HepG2 (cell line): ENCODE results near the gene RHBG. TPM values are rescaled to one million over a fixed set of nuclear protein-coding genes. Genes with fewer than 3 reads are reported as not detected.
A peak's percentile ranks its signal among the peaks of the same experiment; 100 is the strongest.

Experiments used
- EP300 ChIP-seq, 3 experiments: sonication (generic) in 1 of 3; formaldehyde crosslinking in 1 of 3; IDR thresholded peaks; 2 replicates each; pipeline versions ENCODE4 v1.5.1 to v1.6.1; 2011 to 2020; ENCODE audit warnings: low read depth in 2 of 3, low read length in 2 of 3, borderline replicate concordance in 1 of 3, improper control_type of control experiment in 1 of 3, mild to moderate bottlenecking in 1 of 3, missing genetic modification reagents in 1 of 3, moderate library complexity in 1 of 3
- IKZF1 ChIP-seq: fragments of 450-650 bp; IDR thresholded peaks from 2 replicates; pipeline ENCODE4 v1.7.1; 2016
- MBNL3 ChIP-seq: fragments of 250-450 bp; sonication (Bioruptor Pico); conservative IDR thresholded peaks from 2 replicates; pipeline ENCODE4 v1.8.0; 2022; ENCODE audit warnings: mild to moderate bottlenecking, inconsistent platforms
- NKX3-1 ChIP-seq: sonication (generic); formaldehyde crosslinking; IDR thresholded peaks from 2 replicates; pipeline ENCODE4 v1.5.0; 2020; ENCODE audit warnings: missing genetic modification reagents
- RFX1 ChIP-seq: fragments of 450-650 bp; IDR thresholded peaks from 2 replicates; pipeline ENCODE4 v1.6.1; 2017
- SALL1 ChIP-seq: sonication (generic); formaldehyde crosslinking; IDR thresholded peaks from 2 replicates; pipeline ENCODE4 v1.8.0; 2022; ENCODE audit warnings: mild to moderate bottlenecking, missing genetic modification reagents
- XRCC5 ChIP-seq: fragments of 200-400 bp; formaldehyde crosslinking; optimal IDR thresholded peaks from 2 replicates; pipeline ENCODE3; 2017; ENCODE audit warnings: mild to moderate bottlenecking, low read length
- ZNF382 ChIP-seq: sonication (generic); formaldehyde crosslinking; IDR thresholded peaks from 2 replicates; pipeline ENCODE4 v1.5.0; 2020; ENCODE audit warnings: missing genetic modification reagents, mild to moderate bottlenecking, borderline replicate concordance
- ZNF619 ChIP-seq: sonication (generic); formaldehyde crosslinking; IDR thresholded peaks from 2 replicates; pipeline ENCODE4 v1.4.0; 2020; ENCODE audit warnings: mild to moderate bottlenecking, missing genetic modification reagents
- ZNF781 ChIP-seq: sonication (generic); formaldehyde crosslinking; IDR thresholded peaks from 2 replicates; pipeline ENCODE4 v1.5.1; 2020; ENCODE audit warnings: borderline replicate concordance, mild to moderate bottlenecking, missing genetic modification reagents; ENCODE audit errors: not compliant biosample characterization
- polyA plus RNA-seq, 8 experiments: library from polyadenylated mRNA; depleted of rRNA in 3 of 8; stranded (reverse) in 7 of 8; unstranded in 1 of 8; fragments of >200 nt; fragmentation: Illumina TruSeq in 4 of 8; extraction: Trizol in 4 of 8; gene quantifications; 2 replicates each; pipeline versions ENCODE4 v1.2.1 to v1.2.3, GENCODE V29; 2011 to 2016; ENCODE audit warnings: low read depth in 4 of 8, missing spikeins in 1 of 8, mixed read lengths in 1 of 8; ENCODE audit not compliant: insufficient read depth in 1 of 8
- total RNA-seq, 5 experiments: library from RNA; depleted of rRNA; stranded (reverse); fragments of >200 nt; fragmentation: Illumina TruSeq; extraction: Trizol; gene quantifications; 2 replicates each; pipeline ENCODE4 v1.2.3, GENCODE V29; 2016; ENCODE audit warnings: low read depth in 1 of 5
- TF ChIP-seq, protein P1 (sequence below): sonication (generic); formaldehyde crosslinking; IDR thresholded peaks from 2 replicates; pipeline ENCODE4 v1.9.0; 2022; ENCODE audit warnings: missing genetic modification reagents, mild to moderate bottlenecking, borderline replicate concordance
- TF ChIP-seq, protein P2 (sequence below): sonication (generic); formaldehyde crosslinking; IDR thresholded peaks from 2 replicates; pipeline ENCODE4 v1.5.1; 2020; ENCODE audit warnings: missing genetic modification reagents, mild to moderate bottlenecking, borderline replicate concordance
- TF ChIP-seq, protein P3 (sequence below): sonication (generic); formaldehyde crosslinking; IDR thresholded peaks from 2 replicates; pipeline ENCODE4 v1.5.0; 2020; ENCODE audit warnings: mild to moderate bottlenecking, missing genetic modification reagents, moderate library complexity
- TF ChIP-seq, protein P4 (sequence below): sonication (generic); formaldehyde crosslinking; IDR thresholded peaks from 2 replicates; pipeline ENCODE4 v1.5.0; 2020; ENCODE audit warnings: mild to moderate bottlenecking, missing genetic modification reagents
- TF ChIP-seq, protein P5 (sequence below): sonication (generic); formaldehyde crosslinking; IDR thresholded peaks from 2 replicates; pipeline ENCODE4 v1.5.0; 2020; ENCODE audit warnings: mild to moderate bottlenecking, missing genetic modification reagents, borderline replicate concordance

RHBG gene
- total and polyA plus RNA-seq, 2 of the 13 experiments (the other 11 are each of a cell fraction or from before 2014, with no cell fraction given): 61.8 to 73.5 TPM

DNA sequence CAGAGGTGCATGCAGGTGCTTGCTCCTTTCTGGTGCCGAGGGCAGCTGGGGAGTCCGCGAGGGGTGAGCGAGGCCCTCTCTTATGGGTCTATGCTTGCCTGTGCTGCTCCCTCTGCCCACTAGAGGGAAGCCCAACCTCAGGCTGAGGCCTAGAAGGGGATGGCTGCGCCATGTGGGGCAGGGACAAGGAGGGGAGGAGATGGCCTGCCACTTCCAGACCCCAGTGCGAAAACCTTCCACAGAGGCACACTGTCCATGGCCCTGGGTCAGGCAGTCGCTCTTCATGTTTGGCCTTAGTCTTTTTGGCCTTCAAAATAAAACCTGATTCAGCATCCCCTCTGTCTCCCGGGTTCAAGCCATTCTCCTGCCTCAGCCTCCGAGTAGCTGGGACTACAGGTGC is 14.0 kb downstream of the RHBG start (continued):
- TF ChIP-seq, protein P1, sequence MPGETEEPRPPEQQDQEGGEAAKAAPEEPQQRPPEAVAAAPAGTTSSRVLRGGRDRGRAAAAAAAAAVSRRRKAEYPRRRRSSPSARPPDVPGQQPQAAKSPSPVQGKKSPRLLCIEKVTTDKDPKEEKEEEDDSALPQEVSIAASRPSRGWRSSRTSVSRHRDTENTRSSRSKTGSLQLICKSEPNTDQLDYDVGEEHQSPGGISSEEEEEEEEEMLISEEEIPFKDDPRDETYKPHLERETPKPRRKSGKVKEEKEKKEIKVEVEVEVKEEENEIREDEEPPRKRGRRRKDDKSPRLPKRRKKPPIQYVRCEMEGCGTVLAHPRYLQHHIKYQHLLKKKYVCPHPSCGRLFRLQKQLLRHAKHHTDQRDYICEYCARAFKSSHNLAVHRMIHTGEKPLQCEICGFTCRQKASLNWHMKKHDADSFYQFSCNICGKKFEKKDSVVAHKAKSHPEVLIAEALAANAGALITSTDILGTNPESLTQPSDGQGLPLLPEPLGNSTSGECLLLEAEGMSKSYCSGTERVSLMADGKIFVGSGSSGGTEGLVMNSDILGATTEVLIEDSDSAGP (CRISPR knock-in tag): 0 out of 2 replicates have a peak, but pooled peaks have one; percentile 33
- TF ChIP-seq, protein P2, sequence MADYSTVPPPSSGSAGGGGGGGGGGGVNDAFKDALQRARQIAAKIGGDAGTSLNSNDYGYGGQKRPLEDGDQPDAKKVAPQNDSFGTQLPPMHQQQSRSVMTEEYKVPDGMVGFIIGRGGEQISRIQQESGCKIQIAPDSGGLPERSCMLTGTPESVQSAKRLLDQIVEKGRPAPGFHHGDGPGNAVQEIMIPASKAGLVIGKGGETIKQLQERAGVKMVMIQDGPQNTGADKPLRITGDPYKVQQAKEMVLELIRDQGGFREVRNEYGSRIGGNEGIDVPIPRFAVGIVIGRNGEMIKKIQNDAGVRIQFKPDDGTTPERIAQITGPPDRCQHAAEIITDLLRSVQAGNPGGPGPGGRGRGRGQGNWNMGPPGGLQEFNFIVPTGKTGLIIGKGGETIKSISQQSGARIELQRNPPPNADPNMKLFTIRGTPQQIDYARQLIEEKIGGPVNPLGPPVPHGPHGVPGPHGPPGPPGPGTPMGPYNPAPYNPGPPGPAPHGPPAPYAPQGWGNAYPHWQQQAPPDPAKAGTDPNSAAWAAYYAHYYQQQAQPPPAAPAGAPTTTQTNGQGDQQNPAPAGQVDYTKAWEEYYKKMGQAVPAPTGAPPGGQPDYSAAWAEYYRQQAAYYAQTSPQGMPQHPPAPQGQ (CRISPR knock-in tag): no peak
- TF ChIP-seq ZNF619 (CRISPR knock-in tag): no peak
- no peak for TF ChIP-seq ZNF781 (CRISPR knock-in tag)
- no peak for TF ChIP-seq NKX3-1 (CRISPR knock-in tag)
- TF ChIP-seq RFX1: no peak
- TF ChIP-seq XRCC5: peak; percentile 76
- TF ChIP-seq, protein P3, sequence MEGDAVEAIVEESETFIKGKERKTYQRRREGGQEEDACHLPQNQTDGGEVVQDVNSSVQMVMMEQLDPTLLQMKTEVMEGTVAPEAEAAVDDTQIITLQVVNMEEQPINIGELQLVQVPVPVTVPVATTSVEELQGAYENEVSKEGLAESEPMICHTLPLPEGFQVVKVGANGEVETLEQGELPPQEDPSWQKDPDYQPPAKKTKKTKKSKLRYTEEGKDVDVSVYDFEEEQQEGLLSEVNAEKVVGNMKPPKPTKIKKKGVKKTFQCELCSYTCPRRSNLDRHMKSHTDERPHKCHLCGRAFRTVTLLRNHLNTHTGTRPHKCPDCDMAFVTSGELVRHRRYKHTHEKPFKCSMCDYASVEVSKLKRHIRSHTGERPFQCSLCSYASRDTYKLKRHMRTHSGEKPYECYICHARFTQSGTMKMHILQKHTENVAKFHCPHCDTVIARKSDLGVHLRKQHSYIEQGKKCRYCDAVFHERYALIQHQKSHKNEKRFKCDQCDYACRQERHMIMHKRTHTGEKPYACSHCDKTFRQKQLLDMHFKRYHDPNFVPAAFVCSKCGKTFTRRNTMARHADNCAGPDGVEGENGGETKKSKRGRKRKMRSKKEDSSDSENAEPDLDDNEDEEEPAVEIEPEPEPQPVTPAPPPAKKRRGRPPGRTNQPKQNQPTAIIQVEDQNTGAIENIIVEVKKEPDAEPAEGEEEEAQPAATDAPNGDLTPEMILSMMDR (CRISPR knock-in tag): peak; percentile 87
- TF ChIP-seq, protein P4, sequence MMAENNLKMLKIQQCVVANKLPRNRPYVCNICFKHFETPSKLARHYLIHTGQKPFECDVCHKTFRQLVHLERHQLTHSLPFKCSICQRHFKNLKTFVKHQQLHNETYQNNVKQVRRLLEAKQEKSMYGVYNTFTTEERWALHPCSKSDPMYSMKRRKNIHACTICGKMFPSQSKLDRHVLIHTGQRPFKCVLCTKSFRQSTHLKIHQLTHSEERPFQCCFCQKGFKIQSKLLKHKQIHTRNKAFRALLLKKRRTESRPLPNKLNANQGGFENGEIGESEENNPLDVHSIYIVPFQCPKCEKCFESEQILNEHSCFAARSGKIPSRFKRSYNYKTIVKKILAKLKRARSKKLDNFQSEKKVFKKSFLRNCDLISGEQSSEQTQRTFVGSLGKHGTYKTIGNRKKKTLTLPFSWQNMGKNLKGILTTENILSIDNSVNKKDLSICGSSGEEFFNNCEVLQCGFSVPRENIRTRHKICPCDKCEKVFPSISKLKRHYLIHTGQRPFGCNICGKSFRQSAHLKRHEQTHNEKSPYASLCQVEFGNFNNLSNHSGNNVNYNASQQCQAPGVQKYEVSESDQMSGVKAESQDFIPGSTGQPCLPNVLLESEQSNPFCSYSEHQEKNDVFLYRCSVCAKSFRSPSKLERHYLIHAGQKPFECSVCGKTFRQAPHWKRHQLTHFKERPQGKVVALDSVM (CRISPR knock-in tag): no peak
- TF ChIP-seq, protein P5, sequence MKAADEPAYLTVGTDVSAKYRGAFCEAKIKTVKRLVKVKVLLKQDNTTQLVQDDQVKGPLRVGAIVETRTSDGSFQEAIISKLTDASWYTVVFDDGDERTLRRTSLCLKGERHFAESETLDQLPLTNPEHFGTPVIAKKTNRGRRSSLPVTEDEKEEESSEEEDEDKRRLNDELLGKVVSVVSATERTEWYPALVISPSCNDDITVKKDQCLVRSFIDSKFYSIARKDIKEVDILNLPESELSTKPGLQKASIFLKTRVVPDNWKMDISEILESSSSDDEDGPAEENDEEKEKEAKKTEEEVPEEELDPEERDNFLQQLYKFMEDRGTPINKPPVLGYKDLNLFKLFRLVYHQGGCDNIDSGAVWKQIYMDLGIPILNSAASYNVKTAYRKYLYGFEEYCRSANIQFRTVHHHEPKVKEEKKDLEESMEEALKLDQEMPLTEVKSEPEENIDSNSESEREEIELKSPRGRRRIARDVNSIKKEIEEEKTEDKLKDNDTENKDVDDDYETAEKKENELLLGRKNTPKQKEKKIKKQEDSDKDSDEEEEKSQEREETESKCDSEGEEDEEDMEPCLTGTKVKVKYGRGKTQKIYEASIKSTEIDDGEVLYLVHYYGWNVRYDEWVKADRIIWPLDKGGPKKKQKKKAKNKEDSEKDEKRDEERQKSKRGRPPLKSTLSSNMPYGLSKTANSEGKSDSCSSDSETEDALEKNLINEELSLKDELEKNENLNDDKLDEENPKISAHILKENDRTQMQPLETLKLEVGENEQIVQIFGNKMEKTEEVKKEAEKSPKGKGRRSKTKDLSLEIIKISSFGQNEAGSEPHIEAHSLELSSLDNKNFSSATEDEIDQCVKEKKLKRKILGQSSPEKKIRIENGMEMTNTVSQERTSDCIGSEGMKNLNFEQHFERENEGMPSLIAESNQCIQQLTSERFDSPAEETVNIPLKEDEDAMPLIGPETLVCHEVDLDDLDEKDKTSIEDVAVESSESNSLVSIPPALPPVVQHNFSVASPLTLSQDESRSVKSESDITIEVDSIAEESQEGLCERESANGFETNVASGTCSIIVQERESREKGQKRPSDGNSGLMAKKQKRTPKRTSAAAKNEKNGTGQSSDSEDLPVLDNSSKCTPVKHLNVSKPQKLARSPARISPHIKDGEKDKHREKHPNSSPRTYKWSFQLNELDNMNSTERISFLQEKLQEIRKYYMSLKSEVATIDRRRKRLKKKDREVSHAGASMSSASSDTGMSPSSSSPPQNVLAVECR (CRISPR knock-in tag): peak; percentile 34; the same call in 1 of the 2 replicates
- TF ChIP-seq SALL1 (CRISPR knock-in tag): peak; percentile 33; the same call in 1 of the 2 replicates
- TF ChIP-seq IKZF1: no peak
- TF ChIP-seq EP300 (IDR thresholded peaks at IDR 0.05; ENCODE audit: low read depth in 2 of 2, low read length in 2 of 2): no peak
- 0 out of 2 replicates have a peak, but pooled peaks have one; percentile 15 for TF ChIP-seq EP300 (CRISPR knock-in tag; IDR thresholded peaks at IDR 0.05; ENCODE audit: borderline replicate concordance)
- TF ChIP-seq ZNF382 (CRISPR knock-in tag): no peak
- TF ChIP-seq MBNL3 (CRISPR knock-in tag): no peak
